ENCODE data around the gene DGKB.

DNA sequence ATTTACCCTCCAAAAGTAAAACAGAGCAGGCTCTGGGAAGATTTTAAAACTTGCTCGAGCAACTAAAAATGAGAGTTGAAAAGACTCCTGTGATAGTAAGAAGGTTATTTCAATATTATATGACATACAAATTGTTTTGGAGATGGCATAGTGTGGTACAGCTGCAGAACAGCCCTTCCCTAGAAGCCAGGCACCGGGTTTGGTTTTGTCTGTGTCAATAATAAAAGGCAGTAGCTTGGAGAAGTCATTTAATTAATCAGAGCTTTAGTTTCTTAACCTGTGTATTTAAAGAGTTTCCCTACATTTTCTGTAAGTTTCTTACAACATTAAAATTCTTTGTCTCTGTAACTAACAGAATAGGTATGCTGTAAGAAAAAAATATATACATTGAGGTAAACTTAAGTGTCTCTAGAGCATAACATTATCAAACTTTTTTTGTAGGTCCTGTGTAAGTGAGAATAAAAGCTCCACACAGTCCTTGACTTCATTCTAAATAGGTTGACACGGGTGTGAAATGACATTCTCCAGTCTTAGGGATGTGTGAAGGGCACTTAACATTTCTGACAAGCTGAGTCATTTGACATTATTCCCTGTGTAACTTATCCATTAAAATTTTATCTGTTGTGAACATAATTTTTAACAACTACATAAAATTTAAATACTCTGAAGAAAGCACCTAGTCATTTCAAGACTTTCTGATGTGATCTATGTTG, 488.1 kb downstream of the DGKB start:
- no peak for TF ChIP-seq CTCF (IDR thresholded peaks at IDR 0.05; ENCODE audit: insufficient read depth, low read length)
- TF ChIP-seq, protein P1, sequence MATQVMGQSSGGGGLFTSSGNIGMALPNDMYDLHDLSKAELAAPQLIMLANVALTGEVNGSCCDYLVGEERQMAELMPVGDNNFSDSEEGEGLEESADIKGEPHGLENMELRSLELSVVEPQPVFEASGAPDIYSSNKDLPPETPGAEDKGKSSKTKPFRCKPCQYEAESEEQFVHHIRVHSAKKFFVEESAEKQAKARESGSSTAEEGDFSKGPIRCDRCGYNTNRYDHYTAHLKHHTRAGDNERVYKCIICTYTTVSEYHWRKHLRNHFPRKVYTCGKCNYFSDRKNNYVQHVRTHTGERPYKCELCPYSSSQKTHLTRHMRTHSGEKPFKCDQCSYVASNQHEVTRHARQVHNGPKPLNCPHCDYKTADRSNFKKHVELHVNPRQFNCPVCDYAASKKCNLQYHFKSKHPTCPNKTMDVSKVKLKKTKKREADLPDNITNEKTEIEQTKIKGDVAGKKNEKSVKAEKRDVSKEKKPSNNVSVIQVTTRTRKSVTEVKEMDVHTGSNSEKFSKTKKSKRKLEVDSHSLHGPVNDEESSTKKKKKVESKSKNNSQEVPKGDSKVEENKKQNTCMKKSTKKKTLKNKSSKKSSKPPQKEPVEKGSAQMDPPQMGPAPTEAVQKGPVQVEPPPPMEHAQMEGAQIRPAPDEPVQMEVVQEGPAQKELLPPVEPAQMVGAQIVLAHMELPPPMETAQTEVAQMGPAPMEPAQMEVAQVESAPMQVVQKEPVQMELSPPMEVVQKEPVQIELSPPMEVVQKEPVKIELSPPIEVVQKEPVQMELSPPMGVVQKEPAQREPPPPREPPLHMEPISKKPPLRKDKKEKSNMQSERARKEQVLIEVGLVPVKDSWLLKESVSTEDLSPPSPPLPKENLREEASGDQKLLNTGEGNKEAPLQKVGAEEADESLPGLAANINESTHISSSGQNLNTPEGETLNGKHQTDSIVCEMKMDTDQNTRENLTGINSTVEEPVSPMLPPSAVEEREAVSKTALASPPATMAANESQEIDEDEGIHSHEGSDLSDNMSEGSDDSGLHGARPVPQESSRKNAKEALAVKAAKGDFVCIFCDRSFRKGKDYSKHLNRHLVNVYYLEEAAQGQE (IDR thresholded peaks at IDR 0.05; ENCODE audit: insufficient replicate concordance, low read depth), result no peak
